ENCODE measurements around the gene SLC39A5. TPM values are rescaled to one million over a fixed set of nuclear protein-coding genes. Genes with fewer than 3 reads are reported as not detected.

SLC39A5 gene
- total RNA-seq, 3 donors from 2014 or later (not counting 1 experiment from before 2014, with no cell fraction given): 0.70 to 1.4 (median 0.71) TPM

DNA sequence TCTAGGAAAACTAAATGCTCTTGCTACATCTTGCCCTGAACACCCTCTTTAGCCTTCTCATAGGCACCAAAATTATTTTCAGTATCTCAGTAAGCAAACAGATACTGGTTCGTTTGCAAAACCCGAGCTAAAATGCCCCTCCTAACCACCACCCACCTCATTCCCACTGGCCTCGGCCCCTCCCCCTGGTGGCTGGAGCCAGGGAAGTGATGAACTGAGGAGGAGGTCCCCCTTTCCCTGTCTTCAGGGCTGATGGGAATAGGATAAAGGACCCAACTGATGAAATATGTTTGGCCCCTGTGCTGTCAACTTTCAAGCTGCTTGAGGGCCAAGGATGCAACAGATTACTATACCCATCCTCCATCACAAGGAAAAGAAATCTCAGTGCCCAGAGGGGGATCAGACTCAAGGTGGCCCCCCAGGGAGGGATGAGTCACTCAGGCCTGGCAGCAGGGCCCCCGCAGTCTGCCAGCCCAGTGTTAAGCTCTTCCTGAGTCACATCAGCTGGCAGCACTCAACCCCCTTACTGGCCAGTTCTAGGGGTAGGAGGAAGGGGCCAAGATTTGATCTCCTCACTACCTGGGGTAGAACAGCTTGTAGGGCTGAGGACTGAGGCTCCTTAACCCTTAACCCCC lies 26.6 kb downstream of the SLC39A5 start:
- Histone ChIP-seq H3K27me3 (ENCODE audit: control insufficient read depth, insufficient read depth, low read length) (no peaks in the 10 kb centered on the region), H3K36me3 (ENCODE audit: control insufficient read depth, insufficient read depth, low read length) (peaks cover 49% of the 10 kb centered on the region), H3K9me3 (ENCODE audit: control insufficient read depth, insufficient read depth, low read length) (no peaks in the 10 kb centered on the region), H3K4me3 (ENCODE audit: low read length) (no peak overlapping the region), H3K27ac (ENCODE audit: low read length) (no peak overlapping the region), H3K4me1 (ENCODE audit: control insufficient read depth, insufficient read depth, low read length) (peaks cover 24% of the 10 kb centered on the region)
- 94% methylated on average over 2 of the region's 4 CpGs for WGBS (ENCODE audit: insufficient coverage)
- Mint-ChIP-seq H3K27me3 (ENCODE audit: low read depth in 2 of 2) (no peaks in the 10 kb centered on the region), H3K27ac (peak overlapping the region in 1 of 2 donors; percentile 47), H3K36me3 (peaks cover 10% of the 10 kb centered on the region), H3K9me3 (no peaks in the 10 kb centered on the region), H3K4me3 (peak overlapping the region; percentile 83), H3K4me1 (peaks cover 8 to 26% of the 10 kb centered on the region in 2 donors)
- DNase-seq (no peak), ATAC-seq (no peak)
- TF ChIP-seq CTCF (IDR thresholded peaks at IDR 0.05): no peak
- intact Hi-C loops (cut with micrococcal nuclease): loop anchor here (5.0 to 10.0 kb wide), 2 partner anchors 34 to 208 kb away; partner anchors contain the start of genes NABP2, RNF41 and SPRYD4

DNA sequence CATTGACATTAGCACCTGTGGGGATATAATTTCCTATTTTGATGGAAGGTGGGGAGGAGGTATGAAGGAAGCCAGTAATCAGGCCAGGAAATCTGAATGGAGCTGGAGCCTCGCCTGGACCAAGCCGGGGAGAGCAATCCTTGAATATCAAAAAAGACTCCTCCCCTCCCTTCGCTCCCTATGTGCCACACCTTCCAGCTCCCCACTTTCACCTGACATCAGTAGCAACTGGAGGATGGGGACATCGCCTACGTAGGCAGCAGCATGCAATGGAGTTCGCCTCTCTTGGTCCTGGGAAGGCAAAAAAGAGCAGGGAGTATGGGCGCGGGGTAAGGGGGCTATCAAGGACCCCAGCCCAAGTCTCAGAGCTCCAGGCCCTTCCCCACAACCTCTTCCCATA lies 27.2 kb downstream of the SLC39A5 start:
- H3K4me1 ChIP-seq (ENCODE audit: control insufficient read depth, insufficient read depth, low read length): peaks cover 24% of the 10 kb centered on the region
- intact Hi-C loops (cut with micrococcal nuclease): loop anchor here (5.0 to 10.0 kb wide), 2 partner anchors 35 to 208 kb away; partner anchors contain the start of genes NABP2, RNF41 and SPRYD4
- H3K36me3 ChIP-seq (ENCODE audit: control insufficient read depth, insufficient read depth, low read length): peaks cover 44% of the 10 kb centered on the region
- peak overlapping the region; percentile 53 for H3K4me3 ChIP-seq (ENCODE audit: low read length)
- H3K36me3 Mint-ChIP-seq: peaks cover 10% of the 10 kb centered on the region
- H3K4me1 Mint-ChIP-seq: peaks cover 8 to 26% of the 10 kb centered on the region in 2 donors
- H3K4me3 Mint-ChIP-seq: peak overlapping the region; percentile 83
- no peak for ATAC-seq
- 98% methylated on average over 8 of the region's 8 CpGs for WGBS (ENCODE audit: insufficient coverage)
- H3K27ac Mint-ChIP-seq: peak overlapping the region in 1 of 2 donors; percentile 88
- no peak for TF ChIP-seq CTCF (IDR thresholded peaks at IDR 0.05)
- DNase-seq: no peak
- no peaks in the 10 kb centered on the region for H3K9me3 Mint-ChIP-seq
- H3K27me3 Mint-ChIP-seq (ENCODE audit: low read depth in 2 of 2): no peaks in the 10 kb centered on the region
- no peaks in the 10 kb centered on the region for H3K27me3 ChIP-seq (ENCODE audit: control insufficient read depth, insufficient read depth, low read length)
- H3K9me3 ChIP-seq (ENCODE audit: control insufficient read depth, insufficient read depth, low read length): no peaks in the 10 kb centered on the region
- H3K27ac ChIP-seq (ENCODE audit: low read length): no peak overlapping the region

DNA sequence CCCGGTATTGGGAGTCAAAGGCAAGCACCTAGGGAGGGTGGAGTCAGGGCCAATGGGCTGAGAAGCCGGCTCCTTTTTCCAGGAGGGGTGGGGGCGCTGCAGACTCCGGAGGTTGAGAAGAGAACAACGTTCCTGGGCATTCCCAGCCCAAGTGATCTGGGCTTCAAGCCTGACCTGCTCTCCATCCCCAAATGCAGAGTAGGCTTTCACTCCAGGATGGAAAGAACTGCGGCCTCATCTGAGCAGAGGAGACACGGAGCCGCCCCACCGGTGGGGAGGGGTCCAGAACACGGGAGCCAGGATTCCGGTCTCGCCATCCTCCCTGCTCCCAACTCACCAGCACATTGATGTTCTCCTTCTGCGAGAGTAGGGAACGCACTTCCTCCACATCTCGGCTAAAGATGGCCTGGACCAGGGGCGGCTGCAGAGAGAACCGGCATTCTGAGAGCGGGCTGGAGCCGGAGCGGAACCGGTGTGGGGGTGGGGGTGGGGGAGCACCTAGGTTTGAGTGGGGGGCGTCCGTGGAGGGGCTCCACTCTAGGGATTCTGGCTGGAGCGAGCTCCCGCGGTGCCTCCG lies 27.7 kb downstream of the SLC39A5 start:
- Histone ChIP-seq H3K4me1 (ENCODE audit: control insufficient read depth, insufficient read depth, low read length) (peaks cover 24% of the 10 kb centered on the region), H3K36me3 (ENCODE audit: control insufficient read depth, insufficient read depth, low read length) (peaks cover 39% of the 10 kb centered on the region), H3K27me3 (ENCODE audit: control insufficient read depth, insufficient read depth, low read length) (no peaks in the 10 kb centered on the region), H3K27ac (ENCODE audit: low read length) (no peak overlapping the region), H3K9me3 (ENCODE audit: control insufficient read depth, insufficient read depth, low read length) (no peaks in the 10 kb centered on the region), H3K4me3 (ENCODE audit: low read length) (peak overlapping the region; percentile 53)
- WGBS (ENCODE audit: insufficient coverage): 1% methylated on average over 27 of the region's 27 CpGs
- Mint-ChIP-seq H3K4me3 (peak overlapping the region; percentile 83), H3K27me3 (ENCODE audit: low read depth in 2 of 2) (no peaks in the 10 kb centered on the region), H3K9me3 (no peaks in the 10 kb centered on the region), H3K36me3 (peaks cover 10% of the 10 kb centered on the region), H3K27ac (peak overlapping the region; percentile 25 to 88), H3K4me1 (peaks cover 8 to 26% of the 10 kb centered on the region in 2 donors)
- intact Hi-C loops (cut with micrococcal nuclease): loop anchor here (2.0 to 10.0 kb wide), 4 partner anchors 35 to 207 kb away; partner anchors contain the start of genes NABP2, RNF41, SPRYD4 and ZC3H10
- no peak for TF ChIP-seq CTCF (IDR thresholded peaks at IDR 0.05)
- no peak for DNase-seq
- ATAC-seq: peak in 1 of 3 donors; percentile 8
